Adrenal gland (tissue), 5 donors: ENCODE results near the gene METTL8.

Experiments used
- CTCF ChIP-seq, 6 experiments: fragments of 450-650 bp in 4 of 6; fragments of 200-600 bp in 2 of 6; sonication (generic) in 1 of 6; IDR thresholded peaks; 1 replicate in 5 of 6; 2 replicates in 1 of 6; pipeline versions ENCODE4 v1.5.1 to v1.8.0; 2016 to 2021; ENCODE audit warnings: antibody characterized with exemption in 6 of 6, mild to moderate bottlenecking in 2 of 6, moderate library complexity in 1 of 6
- POLR2A ChIP-seq, 2 donors: fragments of 450-650 bp; IDR thresholded peaks; one replicate each; pipeline ENCODE4 v1.6.1; 2017; ENCODE audit warnings: antibody characterized with exemption in 2 of 2, mild to moderate bottlenecking in 2 of 2, moderate library complexity in 1 of 2
- donor health status: DM: no; HTN: no; CAD: no.

- TF ChIP-seq CTCF (IDR thresholded peaks at IDR 0.05), result no peak
- no peak for TF ChIP-seq POLR2A (IDR thresholded peaks at IDR 0.05)
Observed at GRCh38 chr2:171410101-171410500, 23.7 kb downstream of the METTL8 start.
